ENCODE measurements around the gene DCC. TPM values are rescaled to one million over a fixed set of nuclear protein-coding genes. Genes with fewer than 3 reads are reported as not detected.

DCC gene
- total and polyA plus RNA-seq, 7 experiments from 2014 or later = not detected

- Mint-ChIP-seq H3K27ac (peak overlapping the region in 1 of 9 donors; percentile 30), H3K36me3 (peaks cover 0 to 8% (median 0%) of the 10 kb centered on the region in 5 donors), H3K27me3 (peaks cover 31 to 57% (median 45%) of the 10 kb centered on the region in 5 donors), H3K4me1 (peaks cover 0 to 6% (median 0%) of the 10 kb centered on the region in 7 donors), H3K9me3 (peaks cover 0 to 20% (median 8%) of the 10 kb centered on the region in 11 donors), H3K4me3 (peak overlapping the region in 1 of 10 donors; percentile 0)
- DNase-seq (no peak), ATAC-seq (no peak)
- H3K4me3 ChIP-seq (ENCODE audit: low read length) = no peak overlapping the region
- intact Hi-C loops (cut with micrococcal nuclease) = no loop called here
- ChIA-PET CTCF (no interaction called here), POLR2A (no interaction called here)
- H3K9me3 ChIP-seq (ENCODE audit: control insufficient read depth in 2 of 3, low read length in 3 of 3) = no peaks in the 10 kb centered on the region
- no peaks in the 10 kb centered on the region for H3K4me1 ChIP-seq (ENCODE audit: control insufficient read depth in 2 of 2, insufficient read depth in 2 of 2, low read length in 2 of 2)
- no peaks in the 10 kb centered on the region for H3K27me3 ChIP-seq (ENCODE audit: control insufficient read depth in 2 of 2, insufficient read depth in 2 of 2, low read length in 2 of 2)
- no peak overlapping the region for H3K27ac ChIP-seq (ENCODE audit: low read depth, low read length)
- H3K36me3 ChIP-seq (ENCODE audit: control insufficient read depth in 2 of 3, insufficient read depth in 3 of 3, low read length in 3 of 3) = no peaks in the 10 kb centered on the region
Observed at GRCh38 chr18:52340406-52341102, 557 bp downstream of the DCC start.

GRCh38 chr18:52341103-52341432, 1.1 kb downstream of the DCC start:
- Mint-ChIP-seq H3K27ac (no peak overlapping the region), H3K4me1 (peaks cover 0 to 6% (median 0%) of the 10 kb centered on the region in 7 donors), H3K9me3 (peaks cover 0 to 20% (median 7%) of the 10 kb centered on the region in 11 donors), H3K27me3 (peaks cover 31 to 52% (median 45%) of the 10 kb centered on the region in 5 donors), H3K36me3 (peaks cover 0 to 8% (median 0%) of the 10 kb centered on the region in 5 donors), H3K4me3 (no peak overlapping the region)
- no peak overlapping the region for H3K4me3 ChIP-seq (ENCODE audit: low read length)
- CTCF ChIA-PET = no interaction called here
- H3K27ac ChIP-seq (ENCODE audit: low read depth, low read length) = no peak overlapping the region
- H3K36me3 ChIP-seq (ENCODE audit: control insufficient read depth in 2 of 3, insufficient read depth in 3 of 3, low read length in 3 of 3) = no peaks in the 10 kb centered on the region
- H3K9me3 ChIP-seq (ENCODE audit: control insufficient read depth in 2 of 3, low read length in 3 of 3) = no peaks in the 10 kb centered on the region
- DNase-seq (no peak), ATAC-seq (no peak)
- POLR2A ChIA-PET = no interaction called here
- intact Hi-C loops (cut with micrococcal nuclease) = no loop called here
- H3K4me1 ChIP-seq (ENCODE audit: control insufficient read depth in 2 of 2, insufficient read depth in 2 of 2, low read length in 2 of 2) = no peaks in the 10 kb centered on the region
- H3K27me3 ChIP-seq (ENCODE audit: control insufficient read depth in 2 of 2, insufficient read depth in 2 of 2, low read length in 2 of 2) = no peaks in the 10 kb centered on the region

GRCh38 chr18:52341608-52342381, 1.8 kb downstream of the DCC start:
- Mint-ChIP-seq H3K36me3 (peaks cover 0 to 8% (median 0%) of the 10 kb centered on the region in 5 donors), H3K9me3 (peaks cover 0 to 20% (median 7%) of the 10 kb centered on the region in 11 donors), H3K27ac (no peak overlapping the region), H3K27me3 (peaks cover 31 to 49% (median 45%) of the 10 kb centered on the region in 5 donors), H3K4me3 (no peak overlapping the region), H3K4me1 (peaks cover 0 to 6% (median 0%) of the 10 kb centered on the region in 7 donors)
- no peak for ATAC-seq
- H3K9me3 ChIP-seq (ENCODE audit: control insufficient read depth in 2 of 3, low read length in 3 of 3) = no peaks in the 10 kb centered on the region
- CTCF ChIA-PET = no interaction called here
- H3K27me3 ChIP-seq (ENCODE audit: control insufficient read depth in 2 of 2, insufficient read depth in 2 of 2, low read length in 2 of 2) = no peaks in the 10 kb centered on the region
- H3K4me3 ChIP-seq (ENCODE audit: low read length) = no peak overlapping the region
- intact Hi-C loops (cut with micrococcal nuclease) = no loop called here
- no peaks in the 10 kb centered on the region for H3K36me3 ChIP-seq (ENCODE audit: control insufficient read depth in 2 of 3, insufficient read depth in 3 of 3, low read length in 3 of 3)
- H3K4me1 ChIP-seq (ENCODE audit: control insufficient read depth in 2 of 2, insufficient read depth in 2 of 2, low read length in 2 of 2) = no peaks in the 10 kb centered on the region
- H3K27ac ChIP-seq (ENCODE audit: low read depth, low read length) = no peak overlapping the region
- no peak for DNase-seq
- POLR2A ChIA-PET = no interaction called here

GRCh38 chr18:52342456-52342855, 2.5 kb downstream of the DCC start:
- Histone ChIP-seq H3K27ac (ENCODE audit: low read depth, low read length) (no peak overlapping the region), H3K4me3 (ENCODE audit: low read length) (no peak overlapping the region), H3K9me3 (ENCODE audit: control insufficient read depth in 2 of 3, low read length in 3 of 3) (no peaks in the 10 kb centered on the region), H3K36me3 (ENCODE audit: control insufficient read depth in 2 of 3, insufficient read depth in 3 of 3, low read length in 3 of 3) (no peaks in the 10 kb centered on the region), H3K4me1 (ENCODE audit: control insufficient read depth in 2 of 2, insufficient read depth in 2 of 2, low read length in 2 of 2) (no peaks in the 10 kb centered on the region), H3K27me3 (ENCODE audit: control insufficient read depth in 2 of 2, insufficient read depth in 2 of 2, low read length in 2 of 2) (no peaks in the 10 kb centered on the region)
- Mint-ChIP-seq H3K36me3 (peaks cover 0 to 8% (median 0%) of the 10 kb centered on the region in 5 donors), H3K4me3 (no peak overlapping the region), H3K9me3 (peaks cover 0 to 16% (median 7%) of the 10 kb centered on the region in 11 donors), H3K27ac (no peak overlapping the region), H3K4me1 (peaks cover 0 to 6% (median 0%) of the 10 kb centered on the region in 7 donors), H3K27me3 (peaks cover 31 to 43% (median 42%) of the 10 kb centered on the region in 5 donors)
- ATAC-seq (no peak), DNase-seq (no peak)
- POLR2A ChIA-PET = no interaction called here
- intact Hi-C loops (cut with micrococcal nuclease) = no loop called here
- CTCF ChIA-PET = no interaction called here

GRCh38 chr18:52343138-52343537, 3.1 kb downstream of the DCC start:
- CTCF ChIA-PET = no interaction called here
- Histone ChIP-seq H3K27me3 (ENCODE audit: control insufficient read depth in 2 of 2, insufficient read depth in 2 of 2, low read length in 2 of 2) (no peaks in the 10 kb centered on the region), H3K9me3 (ENCODE audit: control insufficient read depth in 2 of 3, low read length in 3 of 3) (no peaks in the 10 kb centered on the region), H3K36me3 (ENCODE audit: control insufficient read depth in 2 of 3, insufficient read depth in 3 of 3, low read length in 3 of 3) (no peaks in the 10 kb centered on the region), H3K4me3 (ENCODE audit: low read length) (no peak overlapping the region), H3K27ac (ENCODE audit: low read depth, low read length) (no peak overlapping the region), H3K4me1 (ENCODE audit: control insufficient read depth in 2 of 2, insufficient read depth in 2 of 2, low read length in 2 of 2) (no peaks in the 10 kb centered on the region)
- ATAC-seq (no peak), DNase-seq (no peak)
- H3K4me3 Mint-ChIP-seq = no peak overlapping the region
- intact Hi-C loops (cut with micrococcal nuclease) = no loop called here
- peaks cover 31 to 37% (median 35%) of the 10 kb centered on the region in 5 donors for H3K27me3 Mint-ChIP-seq
- peaks cover 0 to 8% (median 0%) of the 10 kb centered on the region in 5 donors for H3K36me3 Mint-ChIP-seq
- peaks cover 0 to 16% (median 3%) of the 10 kb centered on the region in 11 donors for H3K9me3 Mint-ChIP-seq
- no peak overlapping the region for H3K27ac Mint-ChIP-seq
- peaks cover 0 to 6% (median 0%) of the 10 kb centered on the region in 7 donors for H3K4me1 Mint-ChIP-seq
- POLR2A ChIA-PET = no interaction called here

- peaks cover 0 to 6% (median 0%) of the 10 kb centered on the region in 7 donors for H3K4me1 Mint-ChIP-seq
- Histone ChIP-seq H3K4me3 (ENCODE audit: low read length) (no peak overlapping the region), H3K9me3 (ENCODE audit: control insufficient read depth in 2 of 3, low read length in 3 of 3) (no peaks in the 10 kb centered on the region), H3K36me3 (ENCODE audit: control insufficient read depth in 2 of 3, insufficient read depth in 3 of 3, low read length in 3 of 3) (no peaks in the 10 kb centered on the region), H3K27me3 (ENCODE audit: control insufficient read depth in 2 of 2, insufficient read depth in 2 of 2, low read length in 2 of 2) (no peaks in the 10 kb centered on the region), H3K4me1 (ENCODE audit: control insufficient read depth in 2 of 2, insufficient read depth in 2 of 2, low read length in 2 of 2) (no peaks in the 10 kb centered on the region), H3K27ac (ENCODE audit: low read depth, low read length) (no peak overlapping the region)
- H3K36me3 Mint-ChIP-seq = peaks cover 0 to 8% (median 0%) of the 10 kb centered on the region in 5 donors
- no peak overlapping the region for H3K27ac Mint-ChIP-seq
- ChIA-PET CTCF (interaction anchor here (0.6 kb wide), 1 partner anchor 107 kb away, joined by 3 read pairs; no protein-coding TSS in a partner anchor), POLR2A (no interaction called here)
- ATAC-seq (no peak), DNase-seq (no peak)
- intact Hi-C loops (cut with micrococcal nuclease) = no loop called here
- H3K27me3 Mint-ChIP-seq = peaks cover 30 to 32% (median 30%) of the 10 kb centered on the region in 5 donors
- H3K4me3 Mint-ChIP-seq = no peak overlapping the region
- peaks cover 0 to 16% (median 3%) of the 10 kb centered on the region in 11 donors for H3K9me3 Mint-ChIP-seq
Observed at GRCh38 chr18:52343731-52344340, 3.8 kb downstream of the DCC start.

All from naive thymus-derived CD4-positive, alpha-beta T cell (primary cell).